GM10847 (cell line): Measurements from ENCODE around the gene NFYA.

ENCODE experiments used
- POLR2A ChIP-seq: IDR thresholded peaks from 2 replicates; pipeline ENCODE4 v1.6.1; 2011; ENCODE audit not compliant: insufficient read length; ENCODE audit errors: extremely low read depth

The NFYA gene

GRCh38 chr6:41056768-41057490 lies 15.8 kb upstream of the NFYA start:
- TF ChIP-seq POLR2A: no peak

GRCh38 chr6:41058783-41059181 lies 14.0 kb upstream of the NFYA start:
- no peak for TF ChIP-seq POLR2A

GRCh38 chr6:41059556-41059955 lies 13.2 kb upstream of the NFYA start:
- TF ChIP-seq POLR2A: no peak

GRCh38 chr6:41061196-41061726 lies 11.5 kb upstream of the NFYA start:
- TF ChIP-seq POLR2A: no peak

- TF ChIP-seq POLR2A: no peak
These were observed 10.7 kb upstream of the NFYA start for GRCh38 chr6:41062056-41062455.

- TF ChIP-seq POLR2A: no peak
These were observed 8.9 kb upstream of the NFYA start for GRCh38 chr6:41063884-41064285.

- TF ChIP-seq POLR2A: no peak
These were observed 7.9 kb upstream of the NFYA start for GRCh38 chr6:41064841-41065240.

GRCh38 chr6:41065550-41066026 lies 7.2 kb upstream of the NFYA start:
- no peak for TF ChIP-seq POLR2A

- TF ChIP-seq POLR2A: no peak
These were observed 5.9 kb upstream of the NFYA start for GRCh38 chr6:41066867-41067304.

GRCh38 chr6:41071501-41071922 lies 1.3 kb upstream of the NFYA start:
- TF ChIP-seq POLR2A: peak; percentile 33

- peak; percentile 31 for TF ChIP-seq POLR2A
These were observed 595 bp upstream of the NFYA start, which contains the start of gene OARD1 for GRCh38 chr6:41071923-41072835. OARD1 (minus strand) TSS chr6:41072356; CDS start chr6:41071634, 722 bp downstream.

GRCh38 chr6:41073203-41073967 lies 611 bp downstream of the NFYA start:
- TF ChIP-seq POLR2A: peak; percentile 86

- no peak for TF ChIP-seq POLR2A
These were observed 1.4 kb downstream of the NFYA start for GRCh38 chr6:41073968-41074691.

- no peak for TF ChIP-seq POLR2A
These were observed 2.1 kb downstream of the NFYA start for GRCh38 chr6:41074692-41075436.
